SK-N-SH (cell line): ENCODE measurements around the gene ELAVL4. TPM values are rescaled to one million over a fixed set of nuclear protein-coding genes. Genes with fewer than 3 reads are reported as not detected.

Source experiments
- CTCF ChIA-PET: fragments of 300-600, 350-600 bp; formaldehyde crosslinking; extraction: SDS; loops from one replicate; lab custom pipeline; 2021; lab: Yijun Ruan, JAX
- POLR2A ChIA-PET: fragments of 350-600 bp; sonication (Branson Sonifier 250); formaldehyde crosslinking; extraction: SDS; loops from one replicate; lab custom pipeline; 2020; ENCODE audit warnings: antibody characterized with exemption, inconsistent platforms; lab: Yijun Ruan, JAX
- DNase-seq: peaks from one replicate; pipeline ENCODE4 v3.0.0; 2012
- H2AFZ ChIP-seq: fragments of 200-600 bp; sonication (generic); 2 replicates; pipeline ENCODE4 v1.8.1; 2016; ENCODE audit warnings: antibody characterized with exemption, mild to moderate bottlenecking, low read depth
- H3F3A ChIP-seq: fragments of 200-600 bp; sonication (generic); replicated peaks from 2 replicates; pipeline ENCODE3; 2016; ENCODE audit warnings: antibody characterized with exemption, mild to moderate bottlenecking; ENCODE audit not compliant: insufficient read depth
- H3K27ac ChIP-seq, 2 experiments: fragments of 200-500 bp in 1 of 2; fragments of 200-600 bp in 1 of 2; sonication (Bioruptor generic) in 1 of 2; sonication (generic), shearing (Covaris generic) in 1 of 2; 2 replicates each; pipeline versions ENCODE4 v1.5.1 to v1.6.1; 2014 to 2016; ENCODE audit warnings: low read depth in 2 of 2, inconsistent platforms in 1 of 2, low read length in 1 of 2, mild to moderate bottlenecking in 1 of 2, mixed read lengths in 1 of 2
- H3K27me3 ChIP-seq: fragments of 200-600 bp; sonication (generic), shearing (Covaris generic); 2 replicates; pipeline ENCODE4 v1.6.1; 2016; ENCODE audit warnings: mixed run types; ENCODE audit not compliant: insufficient read depth
- H3K36me3 ChIP-seq, 2 experiments: fragments of 200-500 bp in 1 of 2; fragments of 200-600 bp in 1 of 2; sonication (Bioruptor generic) in 1 of 2; sonication (generic) in 1 of 2; replicated peaks in 1 of 2; 2 replicates each; pipeline versions ENCODE3 to v1.5.1; 2014 to 2016; ENCODE audit warnings: low read length in 1 of 2, mild to moderate bottlenecking in 1 of 2; ENCODE audit not compliant: insufficient read depth in 2 of 2, control insufficient read depth in 1 of 2
- H3K4me1 ChIP-seq, 2 experiments: fragments of 200-500 bp in 1 of 2; fragments of 200-600 bp in 1 of 2; sonication (Bioruptor generic) in 1 of 2; sonication (generic), shearing (Covaris generic) in 1 of 2; 2 replicates each; pipeline versions ENCODE4 v1.5.1 to v1.6.1; 2014 to 2016; ENCODE audit warnings: low read depth in 1 of 2, low read length in 1 of 2, mixed run types in 1 of 2; ENCODE audit not compliant: insufficient read depth in 2 of 2, control insufficient read depth in 1 of 2
- H3K4me2 ChIP-seq: fragments of 200-600 bp; sonication (generic), shearing (Covaris generic); 2 replicates; pipeline ENCODE4 v1.6.1; 2017; ENCODE audit warnings: mixed run types
- H3K4me3 ChIP-seq, 2 experiments: fragments of 200-500 bp in 1 of 2; fragments of 200-600 bp in 1 of 2; sonication (Bioruptor generic) in 1 of 2; sonication (generic), shearing (Covaris generic) in 1 of 2; 2 replicates each; pipeline versions ENCODE4 v1.5.1 to v1.8.1; 2014 to 2016; ENCODE audit warnings: low read depth in 2 of 2, inconsistent platforms in 1 of 2, low read length in 1 of 2, mild to moderate bottlenecking in 1 of 2, mixed read lengths in 1 of 2, moderate library complexity in 1 of 2
- H3K79me2 ChIP-seq: fragments of 200-600 bp; sonication (generic); 2 replicates; pipeline ENCODE4 v1.8.1; 2017; ENCODE audit warnings: mild to moderate bottlenecking; ENCODE audit not compliant: insufficient read depth
- H3K9ac ChIP-seq: fragments of 200-600 bp; sonication (generic); 2 replicates; pipeline ENCODE4 v1.6.1; 2017; ENCODE audit warnings: mixed run types
- H3K9me2 ChIP-seq: fragments of 200-600 bp; sonication (generic); 2 replicates; pipeline ENCODE4 v1.6.1; 2017; ENCODE audit warnings: mixed run types
- H3K9me3 ChIP-seq: fragments of 200-600 bp; sonication (generic); 2 replicates; pipeline ENCODE4 v1.6.1; 2017; ENCODE audit warnings: mixed run types, mild to moderate bottlenecking, moderate library complexity
- H4K20me1 ChIP-seq: fragments of 200-600 bp; sonication (generic); 2 replicates; pipeline ENCODE4 v1.6.1; 2017; ENCODE audit warnings: mild to moderate bottlenecking, mixed run types; ENCODE audit not compliant: insufficient read depth
- ELF1 ChIP-seq: IDR thresholded peaks from 2 replicates; pipeline ENCODE4 v1.4.0; 2012
- FOXM1 ChIP-seq: IDR thresholded peaks from 2 replicates; pipeline ENCODE4 v1.4.0; 2012; ENCODE audit warnings: low read depth, mild to moderate bottlenecking
- JUND ChIP-seq: IDR thresholded peaks from 2 replicates; pipeline ENCODE4 v1.4.0; 2012
- POLR2AphosphoS5 ChIP-seq: IDR thresholded peaks from 2 replicates; pipeline ENCODE4 v1.6.1; 2012; ENCODE audit warnings: low read depth, low read length
- RFX5 ChIP-seq: IDR thresholded peaks from 2 replicates; pipeline ENCODE4 v1.6.1; 2012; ENCODE audit warnings: mild to moderate bottlenecking, improper control_type of control experiment, low read length
- SMC3 ChIP-seq: IDR thresholded peaks from 2 replicates; pipeline ENCODE4 v1.6.1; 2012; ENCODE audit warnings: low read depth, low read length, improper control_type of control experiment
- TAF1 ChIP-seq: IDR thresholded peaks from 2 replicates; pipeline ENCODE4 v1.6.1; 2012; ENCODE audit warnings: low read depth, mild to moderate bottlenecking, low read length, moderate library complexity, borderline replicate concordance
- TEAD4 ChIP-seq: IDR thresholded peaks from 2 replicates; pipeline ENCODE4 v1.4.0; 2012; ENCODE audit warnings: mild to moderate bottlenecking, borderline replicate concordance; ENCODE audit not compliant: insufficient read depth
- WGBS: methylation state at CpG from one replicate; pipeline ENCODE4 v1.1.6; 2017; ENCODE audit warnings: low lambda C conversion rate; 5-methylcytosine and 5-hydroxymethylcytosine counted together
- polyA plus RNA-seq, 3 experiments: library from polyadenylated mRNA; depleted of rRNA; stranded (reverse); fragments of >200 nt; gene quantifications; 2 replicates each; pipeline ENCODE4 v1.2.3, GENCODE V29; 2012
- TF ChIP-seq, protein P1 (sequence below): IDR thresholded peaks from 2 replicates; pipeline ENCODE4; 2012

The ELAVL4 gene
- polyA plus RNA-seq, 1 of the 3 experiments (the other 2 are of a cell fraction): 2.7 TPM

DNA sequence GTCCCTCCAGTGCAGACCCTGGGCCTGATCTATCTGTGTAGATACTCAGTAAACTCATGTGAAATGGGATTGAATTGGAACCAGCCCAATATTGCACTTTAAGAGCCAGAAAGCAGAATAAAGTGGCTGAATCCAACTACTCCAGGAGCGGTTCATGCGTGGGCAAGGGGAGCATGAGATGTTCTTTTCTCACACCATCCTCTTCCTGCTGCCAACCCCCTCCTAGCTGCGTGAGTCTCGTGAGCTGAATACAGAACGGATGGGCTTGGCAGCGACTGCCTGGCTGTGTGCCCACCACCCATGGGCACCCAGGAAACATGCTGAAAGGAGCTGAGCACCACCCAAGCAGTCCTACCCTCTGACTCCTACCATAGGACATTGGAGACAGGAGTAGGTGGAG is 128.3 kb downstream of the ELAVL4 start:
- Histone ChIP-seq H3K9me2 (no peaks in the 10 kb centered on the region), H3K4me3 (no peak overlapping the region), H3K36me3 (no peaks in the 10 kb centered on the region), H3K27ac (no peak overlapping the region), H2AFZ (no peak overlapping the region), H4K20me1 (no peaks in the 10 kb centered on the region), H3K9me3 (no peaks in the 10 kb centered on the region), H3K27me3 (no peaks in the 10 kb centered on the region), H3K79me2 (no peaks in the 10 kb centered on the region), H3K9ac (no peak overlapping the region), H3K4me1 (peaks cover 0 to 2% of the 10 kb centered on the region in 2 experiments; a peak in 1 of 4 replicates), H3K4me2 (no peak overlapping the region), H3F3A (no peaks in the 10 kb centered on the region)
- ChIA-PET POLR2A (no interaction called here), CTCF (no interaction called here)
- TF ChIP-seq POLR2AphosphoS5 (no peak), RFX5 (no peak), JUND (no peak)
- 44% methylated on average over 6 of the region's 6 CpGs for WGBS
- DNase-seq: no peak

DNA sequence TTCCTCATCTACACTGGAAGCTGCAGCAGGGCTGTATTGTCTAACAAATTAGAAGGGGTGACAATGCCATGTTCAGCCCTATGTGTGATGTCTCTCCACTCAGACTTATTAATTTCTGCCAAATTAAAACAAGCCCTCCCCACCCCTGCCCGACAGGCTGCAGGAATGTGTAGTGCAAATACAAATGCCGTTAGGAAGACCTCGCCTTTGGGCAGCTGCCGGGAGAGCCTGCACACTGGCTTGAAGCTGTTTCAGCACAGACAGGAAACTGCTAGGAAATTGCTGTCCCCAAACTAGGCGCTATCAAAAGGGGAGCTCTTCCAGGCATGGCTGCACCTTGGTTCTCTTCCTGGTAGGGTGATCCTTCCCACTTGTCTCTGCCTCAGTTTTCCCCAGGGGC is 135.2 kb downstream of the ELAVL4 start:
- CTCF ChIA-PET: interaction anchor here (1.2 to 1.5 kb wide), 2 partner anchors 28 to 105 kb away, joined by 3 to 4 read pairs; no protein-coding TSS in a partner anchor
- DNase-seq: no peak
- WGBS: 42% methylated on average over 4 of the region's 5 CpGs
- TF ChIP-seq JUND (no peak), SMC3 (no peak)
- TF ChIP-seq, protein P1, sequence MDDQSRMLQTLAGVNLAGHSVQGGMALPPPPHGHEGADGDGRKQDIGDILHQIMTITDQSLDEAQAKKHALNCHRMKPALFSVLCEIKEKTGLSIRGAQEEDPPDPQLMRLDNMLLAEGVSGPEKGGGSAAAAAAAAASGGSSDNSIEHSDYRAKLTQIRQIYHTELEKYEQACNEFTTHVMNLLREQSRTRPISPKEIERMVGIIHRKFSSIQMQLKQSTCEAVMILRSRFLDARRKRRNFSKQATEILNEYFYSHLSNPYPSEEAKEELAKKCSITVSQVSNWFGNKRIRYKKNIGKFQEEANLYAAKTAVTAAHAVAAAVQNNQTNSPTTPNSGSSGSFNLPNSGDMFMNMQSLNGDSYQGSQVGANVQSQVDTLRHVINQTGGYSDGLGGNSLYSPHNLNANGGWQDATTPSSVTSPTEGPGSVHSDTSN: no peak
- no peaks in the 10 kb centered on the region for H3K36me3 ChIP-seq
- POLR2A ChIA-PET: no interaction called here
- peaks cover 0 to 18% of the 10 kb centered on the region in 2 experiments; a peak in 1 of 4 replicates for H3K4me1 ChIP-seq
- H3K9me2 ChIP-seq: no peaks in the 10 kb centered on the region
- no peak overlapping the region for H3K4me2 ChIP-seq
- H2AFZ ChIP-seq: no peak overlapping the region
- no peaks in the 10 kb centered on the region for H3K79me2 ChIP-seq
- no peak overlapping the region for H3K4me3 ChIP-seq
- no peaks in the 10 kb centered on the region for H3K9me3 ChIP-seq
- no peaks in the 10 kb centered on the region for H4K20me1 ChIP-seq
- no peaks in the 10 kb centered on the region for H3K27me3 ChIP-seq
- H3K9ac ChIP-seq: no peak overlapping the region
- no peaks in the 10 kb centered on the region for H3F3A ChIP-seq
- H3K27ac ChIP-seq: no peak overlapping the region; a peak in 1 of 4 replicates

DNA sequence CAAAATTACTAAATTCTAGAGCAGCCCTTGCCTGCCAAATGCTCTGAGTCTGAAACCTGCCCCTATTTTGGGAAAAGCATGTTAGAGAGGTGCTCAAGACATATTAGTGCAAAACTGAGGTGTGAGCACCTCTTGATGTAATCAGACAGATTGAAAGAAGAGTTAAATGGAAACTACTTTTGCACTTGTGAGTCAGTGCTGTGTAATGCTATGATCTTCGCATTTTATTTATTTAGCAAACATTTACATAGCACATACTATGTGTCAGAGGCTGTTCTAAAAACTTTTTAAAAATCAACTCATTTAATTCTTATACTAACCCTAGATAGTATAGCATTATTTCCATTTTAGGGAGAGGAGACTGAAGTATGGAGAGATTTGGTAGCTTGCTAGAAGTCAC is 138.1 kb downstream of the ELAVL4 start:
- H3K9me2 ChIP-seq: no peaks in the 10 kb centered on the region
- H4K20me1 ChIP-seq: no peaks in the 10 kb centered on the region
- no peaks in the 10 kb centered on the region for H3K79me2 ChIP-seq
- CTCF ChIA-PET: no interaction called here
- H3K27me3 ChIP-seq: no peaks in the 10 kb centered on the region
- no peak overlapping the region for H3K4me3 ChIP-seq
- no peak overlapping the region for H3K9ac ChIP-seq
- peaks cover 0 to 26% of the 10 kb centered on the region in 2 experiments; a peak in 1 of 4 replicates for H3K4me1 ChIP-seq
- no peaks in the 10 kb centered on the region for H3K36me3 ChIP-seq
- no peaks in the 10 kb centered on the region for H3K9me3 ChIP-seq
- no peak overlapping the region for H3K27ac ChIP-seq
- no peak overlapping the region for H2AFZ ChIP-seq
- no peaks in the 10 kb centered on the region for H3F3A ChIP-seq
- 28% methylated on average over 1 of the region's 1 CpG for WGBS
- DNase-seq: no peak
- no peak overlapping the region for H3K4me2 ChIP-seq
- POLR2A ChIA-PET: no interaction called here
- TF ChIP-seq SMC3 (no peak), TEAD4 (no peak), TAF1 (no peak), FOXM1 (no peak), JUND (no peak), ELF1 (no peak), POLR2AphosphoS5 (no peak)
- TF ChIP-seq, protein P1: no peak
